Kidney epithelial cell (primary cell): ENCODE results near the gene ITLN2. TPM values are rescaled to one million over a fixed set of nuclear protein-coding genes. Genes with fewer than 3 reads are reported as not detected.

Experiments used
- DNase-seq: peaks from one replicate; pipeline ENCODE4 v3.0.0-alpha.2; 2010; ENCODE audit warnings: low read depth
- H3K27me3 ChIP-seq: 2 replicates; pipeline ENCODE4 v1.6.0; 2011; ENCODE audit warnings: low read length; ENCODE audit not compliant: control insufficient read depth, insufficient read depth
- H3K36me3 ChIP-seq: 2 replicates; pipeline ENCODE4 v1.5.1; 2011; ENCODE audit warnings: low read length; ENCODE audit not compliant: control insufficient read depth, insufficient read depth
- H3K4me3 ChIP-seq: 2 replicates; pipeline ENCODE4 v1.5.1; 2011; ENCODE audit warnings: low read depth, mild to moderate bottlenecking, control low read depth, low read length
- CTCF ChIP-seq: IDR thresholded peaks from 2 replicates; pipeline ENCODE4 v1.5.1; 2011; ENCODE audit warnings: mild to moderate bottlenecking, moderate library complexity, low read length, control low read depth, inconsistent platforms; ENCODE audit not compliant: insufficient read depth, poor library complexity, severe bottlenecking
- total RNA-seq: library from RNA; depleted of rRNA; stranded (reverse); fragments of >200 nt; gene quantifications from 2 replicates; pipeline ENCODE4 v1.2.3, GENCODE V29; 2015

Gene ITLN2
- total RNA-seq, 1 donor from 2014 or later, result not detected

GRCh38 chr1:160911925-160912324, 42.7 kb downstream of the ITLN2 start:
- H3K36me3 ChIP-seq, result no peaks in the 10 kb centered on the region
- H3K4me3 ChIP-seq, result no peak overlapping the region
- no peak for DNase-seq
- H3K27me3 ChIP-seq, result no peaks in the 10 kb centered on the region
- no peak for TF ChIP-seq CTCF

GRCh38 chr1:160911441-160911840, 43.2 kb downstream of the ITLN2 start:
- no peak for DNase-seq
- Histone ChIP-seq H3K36me3 (no peaks in the 10 kb centered on the region), H3K27me3 (no peaks in the 10 kb centered on the region), H3K4me3 (no peak overlapping the region)
- no peak for TF ChIP-seq CTCF

GRCh38 chr1:160910170-160910750, 44.3 kb downstream of the ITLN2 start:
- Histone ChIP-seq H3K4me3 (no peak overlapping the region), H3K27me3 (no peaks in the 10 kb centered on the region), H3K36me3 (no peaks in the 10 kb centered on the region)
- no peak for DNase-seq
- no peak for TF ChIP-seq CTCF

- Histone ChIP-seq H3K36me3 (no peaks in the 10 kb centered on the region), H3K27me3 (no peaks in the 10 kb centered on the region), H3K4me3 (no peak overlapping the region)
- DNase-seq, result no peak
- no peak for TF ChIP-seq CTCF
Observed at GRCh38 chr1:160907976-160908375, 46.6 kb downstream of the ITLN2 start.

GRCh38 chr1:160905617-160905989, 49.0 kb downstream of the ITLN2 start:
- Histone ChIP-seq H3K36me3 (no peaks in the 10 kb centered on the region), H3K27me3 (no peaks in the 10 kb centered on the region), H3K4me3 (no peak overlapping the region)
- no peak for TF ChIP-seq CTCF
- no peak for DNase-seq
